PC-9 (cell line): Measurements from ENCODE around the gene NOLC1.

ENCODE experiments used
- CTCF ChIP-seq: fragments of 200-600 bp; sonication (generic); conservative IDR thresholded peaks from 2 replicates; pipeline ENCODE4 v1.6.1; 2017; ENCODE audit warnings: mixed run types, antibody characterized with exemption, mild to moderate bottlenecking, moderate library complexity
- EZH2 ChIP-seq: fragments of 200-600 bp; sonication (generic); IDR thresholded peaks from 2 replicates; pipeline ENCODE4 v1.8.0; 2017; ENCODE audit warnings: antibody characterized with exemption, low read depth

GRCh38 chr10:102114861-102115618, 37.1 kb upstream of the NOLC1 start:
- TF ChIP-seq CTCF (no peak), EZH2 (no peak)
